CD4-positive, alpha-beta T cell (primary cell): ENCODE results near the gene CSRP2. TPM values are rescaled to one million over a fixed set of nuclear protein-coding genes. Genes with fewer than 3 reads are reported as not detected.

Experiments
- ATAC-seq: fragments of 200-7000 bp; cut with Tn5 transposase; one replicate; pipeline ENCODE4 v1.10.0; 2022; ENCODE audit warnings: mild to moderate bottlenecking; ENCODE audit not compliant: poor library complexity
- CTCF ChIA-PET: fragments of 350-600 bp; sonication (Branson Sonifier 250); formaldehyde crosslinking; loops from one replicate; lab custom pipeline; 2021; ENCODE audit warnings: antibody characterized with exemption, inconsistent platforms; lab: Charles Lee
- POLR2A ChIA-PET: fragments of 350-600 bp; sonication (Branson Sonifier 250); formaldehyde crosslinking; loops from one replicate; lab custom pipeline; 2021; ENCODE audit warnings: antibody characterized with exemption, inconsistent platforms; lab: Charles Lee
- DNase-seq, 14 experiments: peaks; one replicate each; pipeline ENCODE4 v3.0.0-alpha.2; 2013 to 2020; ENCODE audit warnings: mixed read lengths in 2 of 14
- H3K27ac ChIP-seq, 2 donors: one replicate each; pipeline versions ENCODE4 v1.5.1 to v1.7.0; 2013; ENCODE audit warnings: low read length in 2 of 2, low read depth in 1 of 2, mild to moderate bottlenecking in 1 of 2
- H3K27me3 ChIP-seq, 2 experiments: 1 replicate in 1 of 2; 2 replicates in 1 of 2; pipeline versions ENCODE4 v1.6.1 to v1.7.0; 2013; ENCODE audit warnings: low read length in 2 of 2, control low read depth in 1 of 2, mild to moderate bottlenecking in 1 of 2, moderate library complexity in 1 of 2; ENCODE audit not compliant: insufficient read depth in 2 of 2, control insufficient read depth in 1 of 2
- H3K36me3 ChIP-seq: one replicate; pipeline ENCODE4 v1.6.1; 2013; ENCODE audit warnings: low read length, control low read depth; ENCODE audit not compliant: insufficient read depth
- H3K4me1 ChIP-seq: one replicate; pipeline ENCODE4 v1.6.1; 2013; ENCODE audit warnings: low read length, control low read depth; ENCODE audit not compliant: insufficient read depth
- H3K4me3 ChIP-seq: one replicate; pipeline ENCODE4 v1.5.1; 2013; ENCODE audit warnings: mild to moderate bottlenecking, low read length, moderate library complexity
- H3K9me3 ChIP-seq, 2 experiments: 1 replicate in 1 of 2; 2 replicates in 1 of 2; pipeline versions ENCODE4 v1.6.1 to v1.7.0; 2013; ENCODE audit warnings: low read length in 2 of 2, mild to moderate bottlenecking in 2 of 2, control low read depth in 1 of 2, moderate library complexity in 1 of 2; ENCODE audit not compliant: control insufficient read depth in 1 of 2, insufficient read depth in 1 of 2
- H3K27ac Mint-ChIP-seq: one replicate; pipeline ENCODE4 v1.8.0; 2020; ENCODE audit warnings: mixed read lengths
- H3K27me3 Mint-ChIP-seq: one replicate; pipeline ENCODE4 v1.8.0; 2021; ENCODE audit warnings: mixed read lengths
- H3K36me3 Mint-ChIP-seq: one replicate; pipeline ENCODE4 v1.8.0; 2021; ENCODE audit warnings: low read depth, mixed read lengths
- H3K4me1 Mint-ChIP-seq: one replicate; pipeline ENCODE4 v1.8.0; 2021; ENCODE audit warnings: low read depth, mixed read lengths
- H3K4me3 Mint-ChIP-seq: one replicate; pipeline ENCODE4 v1.8.0; 2020; ENCODE audit warnings: mild to moderate bottlenecking, mixed read lengths
- H3K9me3 Mint-ChIP-seq: one replicate; pipeline ENCODE4 v1.8.0; 2020; ENCODE audit warnings: mixed read lengths
- CTCF ChIP-seq: fragments of 200-600 bp; IDR thresholded peaks from one replicate; pipeline ENCODE4 v1.8.0; 2022; ENCODE audit warnings: antibody characterized with exemption, mild to moderate bottlenecking
- intact Hi-C, 2 experiments: fragments of 100-400 bp; cut with DNase I in 1 of 2; cut with micrococcal nuclease in 1 of 2; formaldehyde crosslinking; loops; one replicate each; pipeline versions ENCODE4 v1.15.1 to v1.9.0; 2023 to 2025; cut with DNase I, micrococcal nuclease
- total RNA-seq, 174 experiments: library from RNA in 2 of 174; stranded (reverse) in 2 of 174; gene quantifications; one replicate each; pipeline ENCODE4 v1.2.3 and lab custom pipeline; 2021 to 2026

CSRP2 gene
- total RNA-seq, 2 experiments from 2014 or later = not detected

- Mint-ChIP-seq H3K36me3 (no peaks in the 10 kb centered on the region), H3K4me3 (no peak overlapping the region), H3K4me1 (no peaks in the 10 kb centered on the region), H3K27me3 (peaks cover 45% of the 10 kb centered on the region), H3K27ac (no peak overlapping the region), H3K9me3 (no peaks in the 10 kb centered on the region)
- Histone ChIP-seq H3K27me3 (peaks cover 9 to 28% of the 10 kb centered on the region in 2 experiments), H3K36me3 (no peaks in the 10 kb centered on the region), H3K4me3 (no peak overlapping the region), H3K9me3 (no peaks in the 10 kb centered on the region), H3K4me1 (no peaks in the 10 kb centered on the region), H3K27ac (no peak overlapping the region)
- ChIA-PET POLR2A (no interaction called here), CTCF (no interaction called here)
- intact Hi-C loops = no loop called here
- ATAC-seq (no peak), DNase-seq (no peak)
- TF ChIP-seq CTCF = no peak
These were observed 7.7 kb downstream of the CSRP2 start for GRCh38 chr12:76871082-76871481.

GRCh38 chr12:76866726-76867125, 12.1 kb downstream of the CSRP2 start:
- ATAC-seq (no peak), DNase-seq (no peak)
- peaks cover 0 to 7% of the 10 kb centered on the region in 2 experiments for H3K27me3 ChIP-seq
- H3K27me3 Mint-ChIP-seq = peaks cover 19% of the 10 kb centered on the region
- intact Hi-C loops = no loop called here
- H3K4me1 ChIP-seq = no peaks in the 10 kb centered on the region
- TF ChIP-seq CTCF = no peak
- no peaks in the 10 kb centered on the region for H3K4me1 Mint-ChIP-seq
- H3K9me3 Mint-ChIP-seq = no peaks in the 10 kb centered on the region
- POLR2A ChIA-PET = no interaction called here
- CTCF ChIA-PET = interaction anchor here (1.7 kb wide), 1 partner anchor 48 kb away, joined by 3 read pairs; no protein-coding TSS in a partner anchor
- H3K4me3 Mint-ChIP-seq = no peak overlapping the region
- no peaks in the 10 kb centered on the region for H3K36me3 ChIP-seq
- H3K4me3 ChIP-seq = no peak overlapping the region
- no peaks in the 10 kb centered on the region for H3K9me3 ChIP-seq
- no peaks in the 10 kb centered on the region for H3K36me3 Mint-ChIP-seq
- no peak overlapping the region for H3K27ac Mint-ChIP-seq
- no peak overlapping the region for H3K27ac ChIP-seq

- CTCF ChIA-PET = interaction anchor here (0.6 to 1.7 kb wide), 2 partner anchors 47 to 103 kb away, joined by 3 read pairs; no protein-coding TSS in a partner anchor
- intact Hi-C loops = no loop called here
These were observed 12.7 kb downstream of the CSRP2 start for GRCh38 chr12:76866151-76866567.

More at GRCh38 chr12:76866151-76866567, 12.7 kb downstream of the CSRP2 start:
- Histone ChIP-seq H3K27me3 (peaks cover 0 to 7% of the 10 kb centered on the region in 2 experiments), H3K9me3 (no peaks in the 10 kb centered on the region), H3K36me3 (no peaks in the 10 kb centered on the region), H3K27ac (no peak overlapping the region), H3K4me1 (no peaks in the 10 kb centered on the region), H3K4me3 (no peak overlapping the region)
- POLR2A ChIA-PET = no interaction called here
- Mint-ChIP-seq H3K36me3 (no peaks in the 10 kb centered on the region), H3K9me3 (no peaks in the 10 kb centered on the region), H3K27me3 (peaks cover 18% of the 10 kb centered on the region), H3K4me3 (no peak overlapping the region), H3K4me1 (no peaks in the 10 kb centered on the region), H3K27ac (no peak overlapping the region)
- DNase-seq (no peak), ATAC-seq (no peak)
- TF ChIP-seq CTCF = no peak
